Upper lobe of left lung (tissue), 6 donors: ENCODE data around the gene ASTN2. TPM values are rescaled to one million over a fixed set of nuclear protein-coding genes. Genes with fewer than 3 reads are reported as not detected.

ENCODE experiments used
- ATAC-seq, 2 donors: fragments of 200-7000 bp; cut with Tn5 transposase; one replicate each; pipeline ENCODE4 v1.9.1; 2022; ENCODE audit warnings: mild to moderate bottlenecking in 2 of 2, moderate library complexity in 2 of 2; ENCODE audit not compliant: low FRiP score in 2 of 2
- DNase-seq, 2 donors: peaks; one replicate each; pipeline ENCODE4 v3.0.0-alpha.2; 2019 to 2020
- H3K27ac ChIP-seq, 4 donors: fragments of 200-600 bp; sonication (generic); one replicate each; pipeline ENCODE4 v1.5.1; 2016 to 2019
- H3K27me3 ChIP-seq, 4 donors: fragments of 200-600 bp; sonication (generic); one replicate each; pipeline ENCODE4 v1.5.1; 2017 to 2019
- H3K36me3 ChIP-seq, 4 donors: fragments of 200-600 bp; sonication (generic); one replicate each; pipeline ENCODE4 v1.5.1; 2016 to 2019
- H3K4me1 ChIP-seq, 4 donors: fragments of 200-600 bp; sonication (generic); one replicate each; pipeline ENCODE4 v1.5.1; 2018 to 2019
- H3K4me3 ChIP-seq, 4 donors: fragments of 200-600 bp; sonication (generic); one replicate each; pipeline ENCODE4 v1.5.1; 2017 to 2019; ENCODE audit warnings: mild to moderate bottlenecking in 2 of 4, moderate library complexity in 1 of 4
- H3K9me3 ChIP-seq, 4 donors: fragments of 200-600 bp; sonication (generic); one replicate each; pipeline ENCODE4 v1.5.1; 2018 to 2019
- CTCF ChIP-seq, 6 experiments: fragments of 450-650 bp in 4 of 6; fragments of 200-600 bp in 2 of 6; sonication (generic) in 2 of 6; IDR thresholded peaks; one replicate each; pipeline ENCODE4 v1.5.1; 2016 to 2019; ENCODE audit warnings: antibody characterized with exemption in 6 of 6
- EP300 ChIP-seq, 4 donors: sonication (generic); formaldehyde crosslinking; IDR thresholded peaks; one replicate each; pipeline ENCODE4 v1.5.1; 2017; ENCODE audit warnings: antibody characterized with exemption in 4 of 4, control low read depth in 2 of 4
- POLR2A ChIP-seq, 4 donors: fragments of 450-650 bp; IDR thresholded peaks; one replicate each; pipeline ENCODE4 v1.5.1; 2016 to 2017; ENCODE audit warnings: antibody characterized with exemption in 4 of 4, mild to moderate bottlenecking in 2 of 4
- POLR2AphosphoS5 ChIP-seq, 2 donors: sonication (generic); formaldehyde crosslinking; IDR thresholded peaks; one replicate each; pipeline ENCODE4 v1.5.1; 2017; ENCODE audit warnings: antibody characterized with exemption in 2 of 2
- WGBS, 2 donors: methylation state at CpG; one replicate each; pipeline ENCODE4 v1.1.5; 2017 to 2018; 5-methylcytosine and 5-hydroxymethylcytosine counted together
- total RNA-seq, 6 donors: library from RNA; depleted of rRNA in 4 of 6; stranded (reverse); fragments of >200 nt in 4 of 6; gene quantifications; one replicate each; pipeline versions ENCODE4 v1.1.0 to v1.2.1, GENCODE V29; 2016 to 2021
- donor health status: DM: no; HTN: no; CAD: no; lungs with moderate emphysema.
- donor health status: DM: no; HTN: yes; CAD: no; lungs with severe emphysema.

The ASTN2 gene
- total RNA-seq, 6 donors from 2014 or later = 2.0 to 7.5 (median 3.4) TPM

GRCh38 chr9:117182046-117182445, 232.8 kb downstream of the ASTN2 start:
- no peaks in the 10 kb centered on the region for H3K4me1 ChIP-seq
- H3K27ac ChIP-seq = no peak overlapping the region
- TF ChIP-seq CTCF (IDR thresholded peaks at IDR 0.05) = no peak
- TF ChIP-seq EP300 (IDR thresholded peaks at IDR 0.05) = no peak
- no peak for TF ChIP-seq POLR2A (IDR thresholded peaks at IDR 0.05)
- no peak for TF ChIP-seq POLR2AphosphoS5 (IDR thresholded peaks at IDR 0.05)
- no peaks in the 10 kb centered on the region for H3K27me3 ChIP-seq
- 50% methylated on average over 2 of the region's 2 CpGs for WGBS, 2 donors
- no peaks in the 10 kb centered on the region for H3K9me3 ChIP-seq
- ATAC-seq (no peak), DNase-seq (no peak)
- H3K4me3 ChIP-seq = no peak overlapping the region
- no peaks in the 10 kb centered on the region for H3K36me3 ChIP-seq

GRCh38 chr9:117180896-117181445, 233.9 kb downstream of the ASTN2 start:
- no peaks in the 10 kb centered on the region for H3K36me3 ChIP-seq
- ATAC-seq = no peak
- DNase-seq = no peak
- H3K27ac ChIP-seq = no peak overlapping the region
- H3K9me3 ChIP-seq = no peaks in the 10 kb centered on the region
- WGBS, 2 donors = 96 to 100% methylated on average over 2 of the region's 2 CpGs
- no peaks in the 10 kb centered on the region for H3K4me1 ChIP-seq
- TF ChIP-seq POLR2AphosphoS5 (IDR thresholded peaks at IDR 0.05) (no peak), EP300 (IDR thresholded peaks at IDR 0.05) (no peak), CTCF (IDR thresholded peaks at IDR 0.05) (no peak), POLR2A (IDR thresholded peaks at IDR 0.05) (no peak)
- no peak overlapping the region for H3K4me3 ChIP-seq
- no peaks in the 10 kb centered on the region for H3K27me3 ChIP-seq

- DNase-seq (no peak), ATAC-seq (no peak)
- H3K27ac ChIP-seq = no peak overlapping the region
- H3K36me3 ChIP-seq = no peaks in the 10 kb centered on the region
- no peaks in the 10 kb centered on the region for H3K27me3 ChIP-seq
- H3K9me3 ChIP-seq = no peaks in the 10 kb centered on the region
- no peaks in the 10 kb centered on the region for H3K4me1 ChIP-seq
- TF ChIP-seq POLR2AphosphoS5 (IDR thresholded peaks at IDR 0.05) = no peak
- no peak for TF ChIP-seq EP300 (IDR thresholded peaks at IDR 0.05)
- no peak for TF ChIP-seq CTCF (IDR thresholded peaks at IDR 0.05)
- TF ChIP-seq POLR2A (IDR thresholded peaks at IDR 0.05) = no peak
- no peak overlapping the region for H3K4me3 ChIP-seq
- 83 to 84% methylated on average over 5 of the region's 5 CpGs for WGBS, 2 donors
These were observed 236.1 kb downstream of the ASTN2 start for GRCh38 chr9:117178596-117179375.

GRCh38 chr9:117170567-117170966, 244.3 kb downstream of the ASTN2 start:
- ATAC-seq (no peak), DNase-seq (no peak)
- Histone ChIP-seq H3K9me3 (no peaks in the 10 kb centered on the region), H3K27me3 (no peaks in the 10 kb centered on the region), H3K4me3 (no peak overlapping the region), H3K36me3 (no peaks in the 10 kb centered on the region), H3K27ac (no peak overlapping the region), H3K4me1 (no peaks in the 10 kb centered on the region)
- TF ChIP-seq CTCF (IDR thresholded peaks at IDR 0.05) (no peak), EP300 (IDR thresholded peaks at IDR 0.05) (no peak), POLR2A (IDR thresholded peaks at IDR 0.05) (no peak), POLR2AphosphoS5 (IDR thresholded peaks at IDR 0.05) (no peak)
- 86 to 96% methylated on average over 2 of the region's 2 CpGs for WGBS, 2 donors
